SK-N-SH (cell line): ENCODE measurements around the gene MSMP. TPM values are rescaled to one million over a fixed set of nuclear protein-coding genes. Genes with fewer than 3 reads are reported as not detected.

ENCODE experiments used
- CTCF ChIA-PET: fragments of 300-600, 350-600 bp; formaldehyde crosslinking; extraction: SDS; loops from one replicate; lab custom pipeline; 2021; lab: Yijun Ruan, JAX
- POLR2A ChIA-PET: fragments of 350-600 bp; sonication (Branson Sonifier 250); formaldehyde crosslinking; extraction: SDS; loops from one replicate; lab custom pipeline; 2020; ENCODE audit warnings: antibody characterized with exemption, inconsistent platforms; lab: Yijun Ruan, JAX
- DNase-seq: peaks from one replicate; pipeline ENCODE4 v3.0.0; 2012
- H2AFZ ChIP-seq: fragments of 200-600 bp; sonication (generic); 2 replicates; pipeline ENCODE4 v1.8.1; 2016; ENCODE audit warnings: antibody characterized with exemption, mild to moderate bottlenecking, low read depth
- H3F3A ChIP-seq: fragments of 200-600 bp; sonication (generic); replicated peaks from 2 replicates; pipeline ENCODE3; 2016; ENCODE audit warnings: antibody characterized with exemption, mild to moderate bottlenecking; ENCODE audit not compliant: insufficient read depth
- H3K27ac ChIP-seq, 2 experiments: fragments of 200-500 bp in 1 of 2; fragments of 200-600 bp in 1 of 2; sonication (Bioruptor generic) in 1 of 2; sonication (generic), shearing (Covaris generic) in 1 of 2; 2 replicates each; pipeline versions ENCODE4 v1.5.1 to v1.6.1; 2014 to 2016; ENCODE audit warnings: low read depth in 2 of 2, inconsistent platforms in 1 of 2, low read length in 1 of 2, mild to moderate bottlenecking in 1 of 2, mixed read lengths in 1 of 2
- H3K27me3 ChIP-seq: fragments of 200-600 bp; sonication (generic), shearing (Covaris generic); 2 replicates; pipeline ENCODE4 v1.6.1; 2016; ENCODE audit warnings: mixed run types; ENCODE audit not compliant: insufficient read depth
- H3K36me3 ChIP-seq, 2 experiments: fragments of 200-500 bp in 1 of 2; fragments of 200-600 bp in 1 of 2; sonication (Bioruptor generic) in 1 of 2; sonication (generic) in 1 of 2; replicated peaks in 1 of 2; 2 replicates each; pipeline versions ENCODE3 to v1.5.1; 2014 to 2016; ENCODE audit warnings: low read length in 1 of 2, mild to moderate bottlenecking in 1 of 2; ENCODE audit not compliant: insufficient read depth in 2 of 2, control insufficient read depth in 1 of 2
- H3K4me1 ChIP-seq, 2 experiments: fragments of 200-500 bp in 1 of 2; fragments of 200-600 bp in 1 of 2; sonication (Bioruptor generic) in 1 of 2; sonication (generic), shearing (Covaris generic) in 1 of 2; 2 replicates each; pipeline versions ENCODE4 v1.5.1 to v1.6.1; 2014 to 2016; ENCODE audit warnings: low read depth in 1 of 2, low read length in 1 of 2, mixed run types in 1 of 2; ENCODE audit not compliant: insufficient read depth in 2 of 2, control insufficient read depth in 1 of 2
- H3K4me2 ChIP-seq: fragments of 200-600 bp; sonication (generic), shearing (Covaris generic); 2 replicates; pipeline ENCODE4 v1.6.1; 2017; ENCODE audit warnings: mixed run types
- H3K4me3 ChIP-seq, 2 experiments: fragments of 200-500 bp in 1 of 2; fragments of 200-600 bp in 1 of 2; sonication (Bioruptor generic) in 1 of 2; sonication (generic), shearing (Covaris generic) in 1 of 2; 2 replicates each; pipeline versions ENCODE4 v1.5.1 to v1.8.1; 2014 to 2016; ENCODE audit warnings: low read depth in 2 of 2, inconsistent platforms in 1 of 2, low read length in 1 of 2, mild to moderate bottlenecking in 1 of 2, mixed read lengths in 1 of 2, moderate library complexity in 1 of 2
- H3K79me2 ChIP-seq: fragments of 200-600 bp; sonication (generic); 2 replicates; pipeline ENCODE4 v1.8.1; 2017; ENCODE audit warnings: mild to moderate bottlenecking; ENCODE audit not compliant: insufficient read depth
- H3K9ac ChIP-seq: fragments of 200-600 bp; sonication (generic); 2 replicates; pipeline ENCODE4 v1.6.1; 2017; ENCODE audit warnings: mixed run types
- H3K9me2 ChIP-seq: fragments of 200-600 bp; sonication (generic); 2 replicates; pipeline ENCODE4 v1.6.1; 2017; ENCODE audit warnings: mixed run types
- H3K9me3 ChIP-seq: fragments of 200-600 bp; sonication (generic); 2 replicates; pipeline ENCODE4 v1.6.1; 2017; ENCODE audit warnings: mixed run types, mild to moderate bottlenecking, moderate library complexity
- H4K20me1 ChIP-seq: fragments of 200-600 bp; sonication (generic); 2 replicates; pipeline ENCODE4 v1.6.1; 2017; ENCODE audit warnings: mild to moderate bottlenecking, mixed run types; ENCODE audit not compliant: insufficient read depth
- CTCF ChIP-seq: fragments of 200-600 bp; sonication (generic); IDR thresholded peaks from 2 replicates; pipeline ENCODE4 v1.6.1; 2017; ENCODE audit warnings: antibody characterized with exemption, mild to moderate bottlenecking, moderate library complexity
- FOSL2 ChIP-seq: IDR thresholded peaks from 2 replicates; pipeline ENCODE4 v1.4.0; 2012; ENCODE audit warnings: low read depth, mild to moderate bottlenecking, moderate library complexity, borderline replicate concordance
- GATA2 ChIP-seq: sonication (generic); formaldehyde crosslinking; IDR thresholded peaks from 2 replicates; pipeline ENCODE4 v1.5.0; 2020; ENCODE audit warnings: mild to moderate bottlenecking, missing genetic modification reagents
- MEF2A ChIP-seq: IDR thresholded peaks from 2 replicates; pipeline ENCODE4 v1.4.0; 2012; ENCODE audit warnings: low read depth, borderline replicate concordance
- NRF1 ChIP-seq: IDR thresholded peaks from 2 replicates; pipeline ENCODE4 v1.6.1; 2012; ENCODE audit warnings: low read depth, mild to moderate bottlenecking, low read length
- PBX3 ChIP-seq: IDR thresholded peaks from 2 replicates; pipeline ENCODE4; 2012
- POLR2AphosphoS5 ChIP-seq: IDR thresholded peaks from 2 replicates; pipeline ENCODE4 v1.6.1; 2012; ENCODE audit warnings: low read depth, low read length
- RAD21 ChIP-seq: IDR thresholded peaks from 2 replicates; pipeline ENCODE4 v1.6.1; 2012; ENCODE audit warnings: mild to moderate bottlenecking, low read length
- REST ChIP-seq: IDR thresholded peaks from 2 replicates; pipeline ENCODE4 v1.6.1; 2012; ENCODE audit warnings: mild to moderate bottlenecking, low read depth, low read length, moderate library complexity
- RFX5 ChIP-seq: IDR thresholded peaks from 2 replicates; pipeline ENCODE4 v1.6.1; 2012; ENCODE audit warnings: mild to moderate bottlenecking, improper control_type of control experiment, low read length
- RXRA ChIP-seq: IDR thresholded peaks from 2 replicates; pipeline ENCODE4 v1.4.0; 2012; ENCODE audit warnings: low read depth, mild to moderate bottlenecking, borderline replicate concordance
- SMC3 ChIP-seq: IDR thresholded peaks from 2 replicates; pipeline ENCODE4 v1.6.1; 2012; ENCODE audit warnings: low read depth, low read length, improper control_type of control experiment
- TCF12 ChIP-seq: IDR thresholded peaks from 2 replicates; pipeline ENCODE4 v1.4.0; 2012
- USF1 ChIP-seq: IDR thresholded peaks from 2 replicates; pipeline ENCODE4 v1.4.0; 2012; ENCODE audit warnings: low read depth, borderline replicate concordance
- ZBTB33 ChIP-seq: IDR thresholded peaks from 2 replicates; pipeline ENCODE4 v1.4.0; 2012; ENCODE audit warnings: low read depth, borderline replicate concordance
- WGBS: methylation state at CpG from one replicate; pipeline ENCODE4 v1.1.6; 2017; ENCODE audit warnings: low lambda C conversion rate; 5-methylcytosine and 5-hydroxymethylcytosine counted together
- polyA plus RNA-seq, 3 experiments: library from polyadenylated mRNA; depleted of rRNA; stranded (reverse); fragments of >200 nt; gene quantifications; 2 replicates each; pipeline ENCODE4 v1.2.3, GENCODE V29; 2012

Gene MSMP
- polyA plus RNA-seq, 1 of the 3 experiments (the other 2 are of a cell fraction), result 1.2 TPM

- no peaks in the 10 kb centered on the region for H3K9me2 ChIP-seq
- H3F3A ChIP-seq, result peaks cover 4% of the 10 kb centered on the region
- no peak overlapping the region for H2AFZ ChIP-seq
- POLR2A ChIA-PET, result interaction anchor here (1.0 to 1.2 kb wide), 3 partner anchors 14 to 23 kb away, joined by 3 read pairs; partner anchors contain the start of gene TLN1
- no peaks in the 10 kb centered on the region for H3K27me3 ChIP-seq
- no peak for DNase-seq
- H4K20me1 ChIP-seq, result no peaks in the 10 kb centered on the region
- H3K4me1 ChIP-seq, result no peaks in the 10 kb centered on the region
- peaks cover 70 to 94% of the 10 kb centered on the region in 2 experiments for H3K36me3 ChIP-seq
- TF ChIP-seq POLR2AphosphoS5, result no peak
- no peak for TF ChIP-seq MEF2A
- no peak overlapping the region for H3K4me3 ChIP-seq
- no peak overlapping the region for H3K9ac ChIP-seq
- H3K27ac ChIP-seq, result no peak overlapping the region
- no peaks in the 10 kb centered on the region for H3K9me3 ChIP-seq
- no peak overlapping the region for H3K4me2 ChIP-seq
- CTCF ChIA-PET, result interaction anchor here (0.7 to 19.9 kb wide), 4 partner anchors 13 to 58 kb away, joined by 3 to 183 read pairs (median 36); partner anchors contain the start of genes CREB3 and TLN1
- no peaks in the 10 kb centered on the region; the same call in 1 of the 2 replicates for H3K79me2 ChIP-seq
- 96% methylated on average over 13 of the region's 14 CpGs for whole genome bisulfite sequencing
Observed at GRCh38 chr9:35717132-35717870, 36.8 kb downstream of the MSMP start.

GRCh38 chr9:35716230-35716629 is 37.8 kb downstream of the MSMP start:
- ChIA-PET POLR2A (interaction anchor here (1.0 kb wide), 1 partner anchor 15 kb away, joined by 3 read pairs; the partner anchor contains the start of gene TLN1), CTCF (interaction anchor here (10.5 to 19.9 kb wide), 2 partner anchors 14 to 20 kb away, joined by 68 to 183 read pairs; partner anchors contain the start of genes CREB3 and TLN1)
- Histone ChIP-seq H3K36me3 (peaks cover 64 to 91% of the 10 kb centered on the region in 2 experiments), H3K9ac (no peak overlapping the region), H4K20me1 (no peaks in the 10 kb centered on the region), H3K27ac (no peak overlapping the region), H3K9me3 (no peaks in the 10 kb centered on the region), H3K27me3 (no peaks in the 10 kb centered on the region), H3K9me2 (no peaks in the 10 kb centered on the region), H3F3A (peaks cover 4% of the 10 kb centered on the region), H3K4me3 (no peak overlapping the region), H3K4me1 (no peaks in the 10 kb centered on the region), H3K4me2 (no peak overlapping the region), H3K79me2 (no peaks in the 10 kb centered on the region; the same call in 1 of the 2 replicates), H2AFZ (no peak overlapping the region)
- TF ChIP-seq ZBTB33 (no peak), RFX5 (no peak), CTCF (no peak), RXRA (no peak), SMC3 (no peak), REST (no peak), FOSL2 (no peak), USF1 (no peak), RAD21 (no peak), PBX3 (no peak), GATA2 (CRISPR knock-in tag) (no peak), NRF1 (no peak), TCF12 (no peak)
- 96% methylated on average over 3 of the region's 4 CpGs for WGBS
- no peak for DNase-seq
